Peyer's patch (tissue), 4 donors: Measurements from ENCODE around the gene TRAPPC3. TPM values are rescaled to one million over a fixed set of nuclear protein-coding genes. Genes with fewer than 3 reads are reported as not detected.

ENCODE experiments used
- DNase-seq, 3 donors: peaks; one replicate each; pipeline ENCODE4 v3.0.0-alpha.2; 2017 to 2019
- H3K27ac ChIP-seq, 4 donors: fragments of 200-600 bp; sonication (generic); one replicate each; pipeline ENCODE4 v1.5.1; 2016 to 2019
- H3K27me3 ChIP-seq, 2 donors: fragments of 200-600 bp; sonication (generic); one replicate each; pipeline ENCODE4 v1.5.1; 2019
- H3K36me3 ChIP-seq, 3 donors: fragments of 200-600 bp; sonication (generic); one replicate each; pipeline ENCODE4 v1.5.1; 2016 to 2019
- H3K4me1 ChIP-seq, 4 donors: fragments of 200-600 bp; sonication (generic); one replicate each; pipeline ENCODE4 v1.5.1; 2016 to 2019
- H3K4me3 ChIP-seq, 4 donors: fragments of 200-600 bp; sonication (generic); 1 replicate in 3 of 4; 2 replicates in 1 of 4; pipeline ENCODE4 v1.5.1; 2016 to 2019; ENCODE audit warnings: mild to moderate bottlenecking in 1 of 4
- H3K9me3 ChIP-seq, 4 donors: fragments of 200-600 bp; sonication (generic); one replicate each; pipeline ENCODE4 v1.5.1; 2016 to 2019; ENCODE audit warnings: mild to moderate bottlenecking in 1 of 4
- POLR2A ChIP-seq, 2 donors: fragments of 450-650 bp; IDR thresholded peaks; one replicate each; pipeline ENCODE4 v1.5.1; 2017; ENCODE audit warnings: antibody characterized with exemption in 2 of 2, mild to moderate bottlenecking in 2 of 2, moderate library complexity in 2 of 2
- total RNA-seq, 4 donors: library from RNA; depleted of rRNA; stranded (reverse); fragments of >200 nt; gene quantifications; one replicate each; pipeline ENCODE4 v1.1.0, GENCODE V29; 2016
- TF ChIP-seq, protein P1 (sequence below), 6 experiments: fragments of 450-650 bp in 4 of 6; fragments of 200-600 bp in 2 of 6; sonication (generic) in 1 of 6; IDR thresholded peaks; one replicate each; pipeline ENCODE4 v1.5.1; 2017 to 2019; ENCODE audit warnings: antibody characterized with exemption in 6 of 6, mild to moderate bottlenecking in 3 of 6, moderate library complexity in 1 of 6

TRAPPC3 gene
- total RNA-seq, 4 donors from 2014 or later: 56.2 to 113 (median 73.7) TPM

DNA sequence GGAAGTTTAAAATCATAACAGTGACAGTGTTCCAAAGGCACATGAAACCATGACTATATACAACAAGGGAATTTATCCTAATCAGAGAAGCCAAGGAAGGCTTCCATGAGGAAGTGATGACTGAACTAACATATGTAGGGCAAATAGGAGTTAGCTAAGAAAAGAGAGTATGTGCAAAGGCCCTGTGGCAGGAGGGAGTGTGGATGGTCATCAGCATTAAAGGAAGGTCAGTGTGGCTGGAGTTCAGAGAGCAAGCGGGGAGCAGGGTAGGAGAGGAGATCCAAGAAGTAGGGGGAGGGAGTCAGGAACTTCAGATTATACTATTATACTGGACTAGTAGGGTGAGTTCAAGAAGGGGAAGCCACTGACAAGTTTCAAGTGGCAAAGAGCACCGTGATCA is 15.1 kb upstream of the TRAPPC3 start:
- Histone ChIP-seq H3K36me3 (peaks cover 0 to 6% (median 0%) of the 10 kb centered on the region in 3 donors), H3K27ac (no peak overlapping the region), H3K9me3 (no peaks in the 10 kb centered on the region), H3K27me3 (no peaks in the 10 kb centered on the region), H3K4me3 (no peak overlapping the region), H3K4me1 (peaks cover 0 to 56% (median 27%) of the 10 kb centered on the region in 4 donors)
- TF ChIP-seq, protein P1, sequence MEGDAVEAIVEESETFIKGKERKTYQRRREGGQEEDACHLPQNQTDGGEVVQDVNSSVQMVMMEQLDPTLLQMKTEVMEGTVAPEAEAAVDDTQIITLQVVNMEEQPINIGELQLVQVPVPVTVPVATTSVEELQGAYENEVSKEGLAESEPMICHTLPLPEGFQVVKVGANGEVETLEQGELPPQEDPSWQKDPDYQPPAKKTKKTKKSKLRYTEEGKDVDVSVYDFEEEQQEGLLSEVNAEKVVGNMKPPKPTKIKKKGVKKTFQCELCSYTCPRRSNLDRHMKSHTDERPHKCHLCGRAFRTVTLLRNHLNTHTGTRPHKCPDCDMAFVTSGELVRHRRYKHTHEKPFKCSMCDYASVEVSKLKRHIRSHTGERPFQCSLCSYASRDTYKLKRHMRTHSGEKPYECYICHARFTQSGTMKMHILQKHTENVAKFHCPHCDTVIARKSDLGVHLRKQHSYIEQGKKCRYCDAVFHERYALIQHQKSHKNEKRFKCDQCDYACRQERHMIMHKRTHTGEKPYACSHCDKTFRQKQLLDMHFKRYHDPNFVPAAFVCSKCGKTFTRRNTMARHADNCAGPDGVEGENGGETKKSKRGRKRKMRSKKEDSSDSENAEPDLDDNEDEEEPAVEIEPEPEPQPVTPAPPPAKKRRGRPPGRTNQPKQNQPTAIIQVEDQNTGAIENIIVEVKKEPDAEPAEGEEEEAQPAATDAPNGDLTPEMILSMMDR (IDR thresholded peaks at IDR 0.05): no peak
- no peak for TF ChIP-seq POLR2A (IDR thresholded peaks at IDR 0.05)
- no peak for DNase-seq

- H3K4me3 ChIP-seq: no peak overlapping the region
- H3K27ac ChIP-seq: no peak overlapping the region
- peaks cover 0 to 59% (median 35%) of the 10 kb centered on the region in 4 donors for H3K4me1 ChIP-seq
- H3K36me3 ChIP-seq: peaks cover 0 to 6% (median 0%) of the 10 kb centered on the region in 3 donors
- no peak for DNase-seq
- no peaks in the 10 kb centered on the region for H3K9me3 ChIP-seq
- TF ChIP-seq, protein P1 (IDR thresholded peaks at IDR 0.05): no peak
- no peak for TF ChIP-seq POLR2A (IDR thresholded peaks at IDR 0.05)
- H3K27me3 ChIP-seq: no peaks in the 10 kb centered on the region
Observed at GRCh38 chr1:36163426-36163825, 14.1 kb upstream of the TRAPPC3 start.

DNA sequence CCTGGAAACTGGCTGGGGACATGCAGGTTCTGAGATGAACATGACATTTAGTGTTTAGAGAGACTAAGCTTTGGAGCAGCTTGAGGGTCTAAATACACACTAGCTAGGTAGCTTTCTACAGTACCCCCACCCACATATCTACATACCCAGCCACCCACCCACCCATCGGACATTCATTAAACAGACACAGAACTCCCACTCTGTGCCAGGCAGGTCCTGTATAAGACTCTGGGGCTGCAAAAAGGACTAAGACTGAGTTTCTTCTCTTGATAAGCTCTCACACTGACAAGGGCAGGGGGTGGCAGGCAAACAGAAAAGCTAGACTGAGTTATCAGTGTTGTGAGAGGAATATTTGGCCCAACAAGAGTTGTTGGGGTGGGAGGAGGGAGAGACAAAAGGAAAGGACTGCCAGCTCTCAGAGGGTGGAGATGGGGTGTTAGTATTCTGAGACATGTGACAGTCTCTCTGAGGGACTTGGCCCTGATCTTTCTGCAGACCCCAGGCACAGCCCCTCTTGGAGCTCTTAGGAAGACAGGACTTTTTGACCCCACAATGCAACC is 13.5 kb upstream of the TRAPPC3 start:
- TF ChIP-seq POLR2A (IDR thresholded peaks at IDR 0.05): no peak
- TF ChIP-seq, protein P1 (IDR thresholded peaks at IDR 0.05): no peak
- Histone ChIP-seq H3K27me3 (no peaks in the 10 kb centered on the region), H3K4me1 (peaks cover 0 to 62% (median 41%) of the 10 kb centered on the region in 4 donors), H3K27ac (peak overlapping the region; percentile 78 to 100 (median 84)), H3K36me3 (peaks cover 0 to 6% (median 0%) of the 10 kb centered on the region in 3 donors), H3K9me3 (no peaks in the 10 kb centered on the region), H3K4me3 (no peak overlapping the region)
- DNase-seq: no peak

DNA sequence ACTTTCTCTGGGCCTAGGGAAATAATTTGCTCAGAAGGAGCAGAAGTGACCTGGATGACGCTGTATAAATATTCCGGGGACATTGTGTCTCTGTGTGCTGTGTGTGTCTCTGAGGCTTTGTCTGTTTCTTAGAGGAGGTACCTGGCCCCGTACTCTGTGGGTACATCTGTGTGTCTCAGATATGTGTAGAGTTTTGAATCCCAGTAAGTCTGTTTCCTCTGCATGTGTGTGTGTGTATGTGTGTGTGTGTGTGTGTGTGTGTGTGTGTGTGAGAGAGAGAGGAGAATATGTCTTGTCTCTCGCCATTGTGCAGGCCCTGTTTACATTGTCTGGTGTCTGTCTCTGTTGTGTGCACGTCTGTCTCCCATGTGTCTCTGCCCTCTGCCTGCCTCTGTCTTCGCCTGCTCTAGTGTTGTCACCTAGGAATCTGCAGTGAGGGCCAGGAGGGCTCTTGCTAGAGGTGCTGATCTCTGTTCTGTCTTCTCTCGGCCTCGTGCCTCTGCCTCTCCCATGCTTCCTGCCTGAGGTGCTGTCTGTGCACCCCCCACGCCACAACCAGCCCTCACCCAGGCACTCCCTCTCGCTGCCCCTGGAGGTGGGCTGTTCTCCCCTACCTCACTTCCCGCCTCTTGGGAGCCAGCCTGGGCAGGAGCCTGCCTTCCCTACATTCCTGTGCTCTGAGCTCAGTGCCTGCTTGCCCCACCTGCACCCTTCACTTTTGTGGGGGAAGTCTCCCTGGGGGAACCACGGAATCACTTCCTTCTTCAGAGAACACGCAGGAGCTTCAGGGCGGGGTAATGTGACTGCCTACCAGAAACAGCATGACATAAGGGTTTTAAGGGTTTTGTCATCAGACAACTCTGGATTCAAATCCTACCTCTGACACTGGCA is 12.6 kb upstream of the TRAPPC3 start:
- Histone ChIP-seq H3K9me3 (no peaks in the 10 kb centered on the region), H3K36me3 (peaks cover 0 to under 1% (median 0%) of the 10 kb centered on the region in 3 donors), H3K27me3 (no peaks in the 10 kb centered on the region), H3K4me1 (peaks cover 0 to 56% (median 45%) of the 10 kb centered on the region in 4 donors), H3K27ac (peak overlapping the region; percentile 78 to 100 (median 84)), H3K4me3 (peak overlapping the region in 3 of 4 donors; percentile 41 to 52 (median 49))
- no peak for TF ChIP-seq POLR2A (IDR thresholded peaks at IDR 0.05)
- TF ChIP-seq, protein P1 (IDR thresholded peaks at IDR 0.05): no peak
- peak in 2 of 3 donors; percentile 77 to 78 for DNase-seq

- Histone ChIP-seq H3K9me3 (no peaks in the 10 kb centered on the region), H3K4me1 (peaks cover 0 to 56% (median 45%) of the 10 kb centered on the region in 4 donors), H3K36me3 (no peaks in the 10 kb centered on the region), H3K4me3 (peak overlapping the region; percentile 18 to 52 (median 45)), H3K27ac (peak overlapping the region; percentile 78 to 100 (median 84)), H3K27me3 (no peaks in the 10 kb centered on the region)
- no peak for TF ChIP-seq POLR2A (IDR thresholded peaks at IDR 0.05)
- TF ChIP-seq, protein P1 (IDR thresholded peaks at IDR 0.05): no peak
- peak in 2 of 3 donors; percentile 77 to 87 for DNase-seq
Observed at GRCh38 chr1:36160949-36161485, 11.7 kb upstream of the TRAPPC3 start.
